ENCODE measurements around the gene KRT5. TPM values are rescaled to one million over a fixed set of nuclear protein-coding genes. Genes with fewer than 3 reads are reported as not detected.

Gene KRT5
- polyA plus RNA-seq, 1 of the 3 experiments (the other 2 are of a cell fraction) = not detected

DNA sequence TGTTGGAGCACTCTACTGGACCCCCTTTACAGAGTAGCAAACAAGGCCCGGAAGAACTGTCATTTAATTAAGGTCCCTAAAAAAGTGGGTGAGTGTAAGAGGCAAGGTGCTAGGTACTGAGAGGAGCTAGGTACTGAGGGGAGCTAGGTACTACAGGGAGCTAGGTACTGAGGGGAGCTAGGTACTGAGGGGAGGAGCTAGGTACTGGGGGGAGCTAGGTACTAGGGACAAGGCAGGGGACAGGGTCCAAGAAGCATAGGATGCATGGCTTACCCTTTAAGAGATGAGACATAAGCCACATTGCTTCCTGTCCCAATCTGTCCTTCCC is 4.9 kb downstream of the KRT5 start (continued):
- TF ChIP-seq, protein P1, sequence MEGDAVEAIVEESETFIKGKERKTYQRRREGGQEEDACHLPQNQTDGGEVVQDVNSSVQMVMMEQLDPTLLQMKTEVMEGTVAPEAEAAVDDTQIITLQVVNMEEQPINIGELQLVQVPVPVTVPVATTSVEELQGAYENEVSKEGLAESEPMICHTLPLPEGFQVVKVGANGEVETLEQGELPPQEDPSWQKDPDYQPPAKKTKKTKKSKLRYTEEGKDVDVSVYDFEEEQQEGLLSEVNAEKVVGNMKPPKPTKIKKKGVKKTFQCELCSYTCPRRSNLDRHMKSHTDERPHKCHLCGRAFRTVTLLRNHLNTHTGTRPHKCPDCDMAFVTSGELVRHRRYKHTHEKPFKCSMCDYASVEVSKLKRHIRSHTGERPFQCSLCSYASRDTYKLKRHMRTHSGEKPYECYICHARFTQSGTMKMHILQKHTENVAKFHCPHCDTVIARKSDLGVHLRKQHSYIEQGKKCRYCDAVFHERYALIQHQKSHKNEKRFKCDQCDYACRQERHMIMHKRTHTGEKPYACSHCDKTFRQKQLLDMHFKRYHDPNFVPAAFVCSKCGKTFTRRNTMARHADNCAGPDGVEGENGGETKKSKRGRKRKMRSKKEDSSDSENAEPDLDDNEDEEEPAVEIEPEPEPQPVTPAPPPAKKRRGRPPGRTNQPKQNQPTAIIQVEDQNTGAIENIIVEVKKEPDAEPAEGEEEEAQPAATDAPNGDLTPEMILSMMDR (IDR thresholded peaks at IDR 0.05) = no peak
- TF ChIP-seq, protein P2, sequence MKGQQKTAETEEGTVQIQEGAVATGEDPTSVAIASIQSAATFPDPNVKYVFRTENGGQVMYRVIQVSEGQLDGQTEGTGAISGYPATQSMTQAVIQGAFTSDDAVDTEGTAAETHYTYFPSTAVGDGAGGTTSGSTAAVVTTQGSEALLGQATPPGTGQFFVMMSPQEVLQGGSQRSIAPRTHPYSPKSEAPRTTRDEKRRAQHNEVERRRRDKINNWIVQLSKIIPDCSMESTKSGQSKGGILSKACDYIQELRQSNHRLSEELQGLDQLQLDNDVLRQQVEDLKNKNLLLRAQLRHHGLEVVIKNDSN (IDR thresholded peaks at IDR 0.05; ENCODE audit: borderline replicate concordance, low read depth) = no peak

DNA sequence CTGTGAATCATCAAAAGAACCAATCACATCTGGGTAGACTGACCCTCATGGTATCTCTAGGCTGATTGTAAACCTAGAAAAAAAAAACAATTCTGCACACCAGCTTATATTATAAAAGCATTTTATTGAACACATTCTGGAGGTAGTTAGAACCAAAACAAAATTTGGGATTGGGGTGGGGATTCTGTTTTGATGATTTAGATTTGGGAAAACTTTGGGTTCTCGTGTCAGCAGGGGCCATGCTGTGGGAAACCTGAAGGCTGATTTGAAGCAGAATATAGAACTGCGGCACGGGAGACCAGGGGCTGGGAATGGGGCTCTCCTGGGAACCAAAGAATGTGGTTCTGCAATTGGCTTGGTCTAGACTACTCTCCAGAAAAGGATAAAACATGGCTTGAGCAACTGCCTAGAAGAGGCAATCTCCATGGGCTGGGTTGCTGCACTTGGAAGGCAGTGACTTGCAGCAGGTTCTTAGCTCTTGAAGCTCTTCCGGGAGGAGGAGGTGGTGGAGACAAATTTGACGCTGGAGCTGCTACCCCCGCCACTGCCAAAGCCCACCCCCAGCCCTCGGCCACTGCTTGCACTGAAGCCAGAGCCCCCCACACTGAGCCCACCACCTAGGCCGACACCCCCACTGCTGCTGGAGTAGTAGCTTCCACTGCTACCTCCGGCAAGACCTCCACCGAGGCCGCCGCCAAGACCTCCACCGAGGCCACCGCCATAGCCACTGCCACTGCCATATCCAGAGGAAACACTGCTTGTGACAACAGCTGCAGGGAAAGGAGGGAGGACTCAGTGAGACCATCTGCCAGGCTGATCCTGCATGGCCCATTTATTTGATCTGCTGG is 5.5 kb downstream of the KRT5 start:
- no peak for DNase-seq
- Histone ChIP-seq H3K27ac (ENCODE audit: low read depth in 2 of 2, low read length in 1 of 2) (no peak overlapping the region), H3K36me3 (replicated peaks in 1 of 2; ENCODE audit: control insufficient read depth in 1 of 2, insufficient read depth in 2 of 2, low read length in 1 of 2) (no peaks in the 10 kb centered on the region), H3K4me1 (ENCODE audit: control insufficient read depth in 1 of 2, insufficient read depth in 2 of 2, low read depth in 1 of 2, low read length in 1 of 2) (no peaks in the 10 kb centered on the region), H4K20me1 (ENCODE audit: insufficient read depth) (no peaks in the 10 kb centered on the region), H3K9me2 (no peaks in the 10 kb centered on the region), H3K79me2 (ENCODE audit: insufficient read depth) (no peaks in the 10 kb centered on the region), H3K27me3 (ENCODE audit: insufficient read depth) (peaks cover 24% of the 10 kb centered on the region; the same call in 1 of the 2 replicates), H3K4me2 (no peak overlapping the region), H3K9me3 (no peaks in the 10 kb centered on the region), H2AFZ (ENCODE audit: low read depth) (no peak overlapping the region), H3F3A (replicated peaks; ENCODE audit: insufficient read depth) (no peaks in the 10 kb centered on the region), H3K9ac (no peak overlapping the region), H3K4me3 (ENCODE audit: low read depth in 2 of 2, low read length in 1 of 2) (no peak overlapping the region)
- POLR2A ChIA-PET = no interaction called here
- TF ChIP-seq EZH2phosphoT487 (IDR thresholded peaks at IDR 0.05; ENCODE audit: borderline replicate concordance, low read depth) (no peak), RCOR1 (IDR thresholded peaks at IDR 0.05; ENCODE audit: low read length) (no peak), POLR2AphosphoS5 (IDR thresholded peaks at IDR 0.05; ENCODE audit: low read depth, low read length) (no peak), SMC3 (IDR thresholded peaks at IDR 0.05; ENCODE audit: low read depth, low read length) (no peak), FOXM1 (IDR thresholded peaks at IDR 0.05; ENCODE audit: low read depth) (no peak), MXI1 (IDR thresholded peaks at IDR 0.05; ENCODE audit: low read depth, low read length) (no peak), GATA2 (CRISPR knock-in tag; IDR thresholded peaks at IDR 0.05) (no peak), TCF12 (IDR thresholded peaks at IDR 0.05) (no peak), ELF1 (IDR thresholded peaks at IDR 0.05) (no peak), RFX5 (IDR thresholded peaks at IDR 0.05; ENCODE audit: low read length) (no peak), YY1 (IDR thresholded peaks at IDR 0.05; ENCODE audit: low read depth) (no peak)
- TF ChIP-seq, protein P3, sequence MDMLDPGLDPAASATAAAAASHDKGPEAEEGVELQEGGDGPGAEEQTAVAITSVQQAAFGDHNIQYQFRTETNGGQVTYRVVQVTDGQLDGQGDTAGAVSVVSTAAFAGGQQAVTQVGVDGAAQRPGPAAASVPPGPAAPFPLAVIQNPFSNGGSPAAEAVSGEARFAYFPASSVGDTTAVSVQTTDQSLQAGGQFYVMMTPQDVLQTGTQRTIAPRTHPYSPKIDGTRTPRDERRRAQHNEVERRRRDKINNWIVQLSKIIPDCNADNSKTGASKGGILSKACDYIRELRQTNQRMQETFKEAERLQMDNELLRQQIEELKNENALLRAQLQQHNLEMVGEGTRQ (IDR thresholded peaks at IDR 0.05; ENCODE audit: borderline replicate concordance, low read depth, low read length) = no peak
- TF ChIP-seq, protein P4, sequence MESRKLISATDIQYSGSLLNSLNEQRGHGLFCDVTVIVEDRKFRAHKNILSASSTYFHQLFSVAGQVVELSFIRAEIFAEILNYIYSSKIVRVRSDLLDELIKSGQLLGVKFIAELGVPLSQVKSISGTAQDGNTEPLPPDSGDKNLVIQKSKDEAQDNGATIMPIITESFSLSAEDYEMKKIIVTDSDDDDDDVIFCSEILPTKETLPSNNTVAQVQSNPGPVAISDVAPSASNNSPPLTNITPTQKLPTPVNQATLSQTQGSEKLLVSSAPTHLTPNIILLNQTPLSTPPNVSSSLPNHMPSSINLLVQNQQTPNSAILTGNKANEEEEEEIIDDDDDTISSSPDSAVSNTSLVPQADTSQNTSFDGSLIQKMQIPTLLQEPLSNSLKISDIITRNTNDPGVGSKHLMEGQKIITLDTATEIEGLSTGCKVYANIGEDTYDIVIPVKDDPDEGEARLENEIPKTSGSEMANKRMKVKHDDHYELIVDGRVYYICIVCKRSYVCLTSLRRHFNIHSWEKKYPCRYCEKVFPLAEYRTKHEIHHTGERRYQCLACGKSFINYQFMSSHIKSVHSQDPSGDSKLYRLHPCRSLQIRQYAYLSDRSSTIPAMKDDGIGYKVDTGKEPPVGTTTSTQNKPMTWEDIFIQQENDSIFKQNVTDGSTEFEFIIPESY (IDR thresholded peaks at IDR 0.05; ENCODE audit: borderline replicate concordance, low read depth) = no peak
- TF ChIP-seq, protein P5, sequence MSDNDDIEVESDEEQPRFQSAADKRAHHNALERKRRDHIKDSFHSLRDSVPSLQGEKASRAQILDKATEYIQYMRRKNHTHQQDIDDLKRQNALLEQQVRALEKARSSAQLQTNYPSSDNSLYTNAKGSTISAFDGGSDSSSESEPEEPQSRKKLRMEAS (IDR thresholded peaks at IDR 0.05; ENCODE audit: low read depth) = no peak
- TF ChIP-seq, protein P6, sequence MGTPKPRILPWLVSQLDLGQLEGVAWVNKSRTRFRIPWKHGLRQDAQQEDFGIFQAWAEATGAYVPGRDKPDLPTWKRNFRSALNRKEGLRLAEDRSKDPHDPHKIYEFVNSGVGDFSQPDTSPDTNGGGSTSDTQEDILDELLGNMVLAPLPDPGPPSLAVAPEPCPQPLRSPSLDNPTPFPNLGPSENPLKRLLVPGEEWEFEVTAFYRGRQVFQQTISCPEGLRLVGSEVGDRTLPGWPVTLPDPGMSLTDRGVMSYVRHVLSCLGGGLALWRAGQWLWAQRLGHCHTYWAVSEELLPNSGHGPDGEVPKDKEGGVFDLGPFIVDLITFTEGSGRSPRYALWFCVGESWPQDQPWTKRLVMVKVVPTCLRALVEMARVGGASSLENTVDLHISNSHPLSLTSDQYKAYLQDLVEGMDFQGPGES (IDR thresholded peaks at IDR 0.05; ENCODE audit: low read depth, low read length) = no peak
- TF ChIP-seq, protein P7, sequence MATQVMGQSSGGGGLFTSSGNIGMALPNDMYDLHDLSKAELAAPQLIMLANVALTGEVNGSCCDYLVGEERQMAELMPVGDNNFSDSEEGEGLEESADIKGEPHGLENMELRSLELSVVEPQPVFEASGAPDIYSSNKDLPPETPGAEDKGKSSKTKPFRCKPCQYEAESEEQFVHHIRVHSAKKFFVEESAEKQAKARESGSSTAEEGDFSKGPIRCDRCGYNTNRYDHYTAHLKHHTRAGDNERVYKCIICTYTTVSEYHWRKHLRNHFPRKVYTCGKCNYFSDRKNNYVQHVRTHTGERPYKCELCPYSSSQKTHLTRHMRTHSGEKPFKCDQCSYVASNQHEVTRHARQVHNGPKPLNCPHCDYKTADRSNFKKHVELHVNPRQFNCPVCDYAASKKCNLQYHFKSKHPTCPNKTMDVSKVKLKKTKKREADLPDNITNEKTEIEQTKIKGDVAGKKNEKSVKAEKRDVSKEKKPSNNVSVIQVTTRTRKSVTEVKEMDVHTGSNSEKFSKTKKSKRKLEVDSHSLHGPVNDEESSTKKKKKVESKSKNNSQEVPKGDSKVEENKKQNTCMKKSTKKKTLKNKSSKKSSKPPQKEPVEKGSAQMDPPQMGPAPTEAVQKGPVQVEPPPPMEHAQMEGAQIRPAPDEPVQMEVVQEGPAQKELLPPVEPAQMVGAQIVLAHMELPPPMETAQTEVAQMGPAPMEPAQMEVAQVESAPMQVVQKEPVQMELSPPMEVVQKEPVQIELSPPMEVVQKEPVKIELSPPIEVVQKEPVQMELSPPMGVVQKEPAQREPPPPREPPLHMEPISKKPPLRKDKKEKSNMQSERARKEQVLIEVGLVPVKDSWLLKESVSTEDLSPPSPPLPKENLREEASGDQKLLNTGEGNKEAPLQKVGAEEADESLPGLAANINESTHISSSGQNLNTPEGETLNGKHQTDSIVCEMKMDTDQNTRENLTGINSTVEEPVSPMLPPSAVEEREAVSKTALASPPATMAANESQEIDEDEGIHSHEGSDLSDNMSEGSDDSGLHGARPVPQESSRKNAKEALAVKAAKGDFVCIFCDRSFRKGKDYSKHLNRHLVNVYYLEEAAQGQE (IDR thresholded peaks at IDR 0.05; ENCODE audit: low read depth, low read length) = no peak
- 55% methylated on average over 4 of the region's 14 CpGs for WGBS (ENCODE audit: low lambda C conversion rate)
- CTCF ChIA-PET = interaction anchor here (0.8 to 1.6 kb wide), 4 partner anchors 8 to 370 kb away, joined by 3 to 4 read pairs (median 3); no protein-coding TSS in a partner anchor

Data from SK-N-SH (cell line).